ENCODE data around the gene ZNF679. TPM values are rescaled to one million over a fixed set of nuclear protein-coding genes. Genes with fewer than 3 reads are reported as not detected.
"Not testable (repeated sequence)": the region's sequence is repeated elsewhere in the genome, so short reads cannot be mapped to it uniquely, and the experiment has no call there.

The ZNF679 gene
- total RNA-seq = not detected in 2 replicates

- H3K27ac Mint-ChIP-seq; DNase-seq; H3K27me3 Mint-ChIP-seq; H3K36me3 Mint-ChIP-seq (ENCODE audit: low read depth); H3K4me1 Mint-ChIP-seq; H3K4me3 Mint-ChIP-seq; intact Hi-C loops (cut with micrococcal nuclease): not testable (repeated sequence)
- H3K9me3 Mint-ChIP-seq = peaks cover 14% of the 10 kb centered on the region
Observed at GRCh38 chr7:64228174-64228573, at the start of gene ZNF679. Gene ZNF679, plus strand, starts transcription at chr7:64228474. Its CDS starts 20,644 bp downstream, at chr7:64249118.

DNA sequence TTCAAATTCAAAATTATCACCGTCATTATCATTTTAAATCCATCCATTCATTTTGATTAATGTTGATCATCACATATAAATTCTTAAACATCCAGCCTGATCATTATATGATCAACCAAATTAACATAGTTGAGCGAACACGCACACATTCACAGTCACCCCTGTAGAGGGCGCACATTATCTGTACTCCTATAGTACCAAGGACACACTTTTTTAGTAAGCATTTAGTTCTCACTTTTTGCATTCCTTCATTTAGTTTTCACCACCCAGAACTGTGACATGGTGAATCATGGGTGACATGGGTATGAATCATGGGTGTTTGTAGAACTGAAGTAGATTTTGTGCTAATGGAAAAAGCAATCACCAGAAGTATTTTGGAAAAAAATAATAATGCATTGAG, 47.3 kb upstream of the ZNF679 start:
- no peaks in the 10 kb centered on the region for H3K36me3 Mint-ChIP-seq (ENCODE audit: low read depth)
- no peaks in the 10 kb centered on the region for H3K4me1 Mint-ChIP-seq
- no peaks in the 10 kb centered on the region for H3K27me3 Mint-ChIP-seq
- H3K9me3 Mint-ChIP-seq = peaks cover 9% of the 10 kb centered on the region
- DNase-seq = no peak
- intact Hi-C loops (cut with micrococcal nuclease) = no loop called here
- H3K4me3 Mint-ChIP-seq = no peak overlapping the region
- H3K27ac Mint-ChIP-seq = no peak overlapping the region

- intact Hi-C loops (cut with micrococcal nuclease) = no loop called here
- Mint-ChIP-seq H3K4me1 (no peaks in the 10 kb centered on the region), H3K36me3 (ENCODE audit: low read depth) (no peaks in the 10 kb centered on the region), H3K4me3 (no peak overlapping the region), H3K27me3 (no peaks in the 10 kb centered on the region), H3K9me3 (peaks cover 9% of the 10 kb centered on the region), H3K27ac (no peak overlapping the region)
- no peak for DNase-seq
Observed at GRCh38 chr7:64181586-64181985, 46.7 kb upstream of the ZNF679 start.

DNA sequence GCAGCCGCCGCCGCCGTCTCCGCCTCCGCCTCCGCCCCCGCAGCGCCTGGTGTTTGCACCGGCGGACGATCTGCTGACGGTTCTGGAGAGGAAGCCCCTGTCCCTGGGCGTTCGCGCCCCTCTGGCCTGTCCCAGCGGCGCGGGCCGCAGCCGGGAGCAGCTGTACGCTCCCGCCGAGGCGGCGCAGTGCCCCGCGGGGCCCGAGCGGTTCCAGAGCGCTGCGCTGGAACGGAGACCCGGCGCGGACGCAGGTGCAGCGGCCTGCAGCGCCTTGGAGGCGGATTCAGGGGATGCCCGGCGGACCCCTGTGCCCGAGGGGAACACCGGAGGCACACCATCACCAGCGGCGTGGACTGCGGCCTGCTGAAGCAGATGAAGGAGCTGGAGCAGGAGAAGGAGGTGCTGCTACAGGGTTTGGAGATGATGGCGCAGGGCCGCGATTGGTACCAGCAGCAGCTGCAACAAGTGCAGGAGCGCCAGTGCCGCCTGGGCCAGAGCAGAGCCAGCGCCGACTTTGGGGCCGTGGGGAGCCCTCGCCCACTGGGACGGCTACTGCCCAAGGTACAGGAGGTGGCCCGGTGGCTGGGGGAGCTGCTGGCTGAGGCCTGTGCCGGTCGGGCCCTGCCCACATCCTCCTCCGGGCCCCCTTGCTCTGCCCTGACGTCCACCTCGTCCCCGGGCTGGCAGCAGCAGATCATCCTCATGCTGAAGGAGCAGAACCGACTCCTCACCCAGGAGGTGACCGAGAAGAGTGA, 46.1 kb upstream of the ZNF679 start:
- DNase-seq = no peak
- intact Hi-C loops (cut with micrococcal nuclease) = loop anchor here (2.0 kb wide), 1 partner anchor 437 kb away; no protein-coding TSS in a partner anchor
- H3K9me3 Mint-ChIP-seq = peaks cover 9% of the 10 kb centered on the region
- H3K27ac Mint-ChIP-seq = no peak overlapping the region
- H3K4me3 Mint-ChIP-seq = no peak overlapping the region
- no peaks in the 10 kb centered on the region for H3K27me3 Mint-ChIP-seq
- H3K4me1 Mint-ChIP-seq = no peaks in the 10 kb centered on the region
- H3K36me3 Mint-ChIP-seq (ENCODE audit: low read depth) = no peaks in the 10 kb centered on the region

- Mint-ChIP-seq H3K9me3 (peaks cover 9% of the 10 kb centered on the region), H3K27ac (no peak overlapping the region), H3K4me1 (no peaks in the 10 kb centered on the region), H3K27me3 (no peaks in the 10 kb centered on the region), H3K4me3 (no peak overlapping the region), H3K36me3 (ENCODE audit: low read depth) (no peaks in the 10 kb centered on the region)
- intact Hi-C loops (cut with micrococcal nuclease) = loop anchor here (2.0 kb wide), 1 partner anchor 436 kb away; no protein-coding TSS in a partner anchor
- peak; percentile 66 for DNase-seq
Observed at GRCh38 chr7:64183126-64183742, 45.0 kb upstream of the ZNF679 start.

GRCh38 chr7:64183827-64184372, 44.4 kb upstream of the ZNF679 start:
- Mint-ChIP-seq H3K27ac (no peak overlapping the region), H3K36me3 (ENCODE audit: low read depth) (no peaks in the 10 kb centered on the region), H3K9me3 (peaks cover 4% of the 10 kb centered on the region), H3K4me1 (no peaks in the 10 kb centered on the region), H3K27me3 (no peaks in the 10 kb centered on the region), H3K4me3 (no peak overlapping the region)
- DNase-seq = no peak
- intact Hi-C loops (cut with micrococcal nuclease) = loop anchor here (2.0 kb wide), 1 partner anchor 435 kb away; no protein-coding TSS in a partner anchor

DNA sequence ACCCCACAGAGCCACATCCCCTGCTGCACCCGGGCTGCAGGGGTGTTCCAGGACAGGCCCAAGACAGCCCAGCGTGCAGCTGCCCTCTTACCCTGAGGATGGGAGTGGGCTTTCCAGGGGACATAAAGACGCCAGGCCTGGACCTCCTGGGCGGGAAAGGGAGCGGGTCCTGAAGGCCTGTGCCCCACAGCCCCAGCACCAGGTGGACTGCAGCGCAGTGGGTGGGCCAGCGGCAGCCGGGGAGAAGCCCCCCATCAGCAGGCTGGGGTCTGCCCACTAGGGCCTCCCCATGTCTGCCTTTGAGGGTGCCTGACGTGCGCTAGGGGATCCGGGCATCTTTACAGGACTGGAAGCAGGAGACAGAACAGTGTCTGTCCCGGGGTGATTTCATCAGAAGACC, 43.9 kb upstream of the ZNF679 start:
- no peaks in the 10 kb centered on the region for H3K36me3 Mint-ChIP-seq (ENCODE audit: low read depth)
- intact Hi-C loops (cut with micrococcal nuclease) = no loop called here
- H3K27me3 Mint-ChIP-seq = no peaks in the 10 kb centered on the region
- H3K9me3 Mint-ChIP-seq = peaks cover 9% of the 10 kb centered on the region
- no peak for DNase-seq
- H3K4me3 Mint-ChIP-seq = no peak overlapping the region
- no peak overlapping the region for H3K27ac Mint-ChIP-seq
- H3K4me1 Mint-ChIP-seq = no peaks in the 10 kb centered on the region

GRCh38 chr7:64187408-64187807, 40.9 kb upstream of the ZNF679 start:
- Mint-ChIP-seq H3K27me3 (no peaks in the 10 kb centered on the region), H3K9me3 (peaks cover 8% of the 10 kb centered on the region)
- intact Hi-C loops (cut with micrococcal nuclease) = no loop called here

DNA sequence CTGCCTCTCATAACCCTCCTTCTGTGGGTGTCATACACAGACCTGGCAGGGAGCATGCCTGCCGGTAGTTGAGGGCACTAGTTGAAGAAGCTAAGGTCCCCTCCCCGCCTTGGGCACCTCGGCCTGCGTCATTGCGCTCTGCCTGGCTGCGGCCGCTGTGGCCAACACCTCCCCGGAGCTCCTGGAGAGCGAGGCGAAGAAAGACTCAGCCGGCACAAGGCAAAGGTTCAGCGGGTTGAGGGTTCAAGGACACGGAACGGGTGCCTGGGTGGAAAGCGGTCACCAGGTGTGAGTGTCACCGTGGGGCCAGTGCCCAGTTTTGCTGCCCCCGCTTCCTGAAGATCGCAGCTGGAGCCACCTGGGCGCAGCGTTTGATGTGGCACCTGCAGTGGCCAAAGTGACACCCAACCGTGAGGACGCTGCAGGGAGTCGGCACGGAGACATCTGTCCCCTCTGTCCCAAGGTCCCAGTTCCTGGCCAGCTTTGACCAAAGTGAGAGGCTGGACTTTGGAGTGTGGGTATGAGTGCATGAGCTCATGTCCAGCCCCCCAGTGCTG, 36.0 kb upstream of the ZNF679 start:
- H3K4me1 Mint-ChIP-seq = no peaks in the 10 kb centered on the region
- no peaks in the 10 kb centered on the region for H3K27me3 Mint-ChIP-seq
- no peak for DNase-seq
- no peak overlapping the region for H3K4me3 Mint-ChIP-seq
- no peaks in the 10 kb centered on the region for H3K36me3 Mint-ChIP-seq (ENCODE audit: low read depth)
- H3K27ac Mint-ChIP-seq = no peak overlapping the region
- H3K9me3 Mint-ChIP-seq = peaks cover 10% of the 10 kb centered on the region
- intact Hi-C loops (cut with micrococcal nuclease) = no loop called here

More at GRCh38 chr7:64187408-64187807, 40.9 kb upstream of the ZNF679 start:
- Mint-ChIP-seq H3K4me1 (no peaks in the 10 kb centered on the region), H3K27ac (no peak overlapping the region), H3K4me3 (no peak overlapping the region), H3K36me3 (ENCODE audit: low read depth) (no peaks in the 10 kb centered on the region)
- DNase-seq = no peak

GRCh38 chr7:64192775-64193174, 35.5 kb upstream of the ZNF679 start:
- H3K4me1 Mint-ChIP-seq = no peaks in the 10 kb centered on the region
- no peak overlapping the region for H3K27ac Mint-ChIP-seq
- no peaks in the 10 kb centered on the region for H3K27me3 Mint-ChIP-seq
- no peak overlapping the region for H3K4me3 Mint-ChIP-seq
- no peak for DNase-seq
- no peaks in the 10 kb centered on the region for H3K36me3 Mint-ChIP-seq (ENCODE audit: low read depth)
- intact Hi-C loops (cut with micrococcal nuclease) = no loop called here
- H3K9me3 Mint-ChIP-seq = peaks cover 10% of the 10 kb centered on the region

- intact Hi-C loops (cut with micrococcal nuclease) = no loop called here
- no peak for DNase-seq
- Mint-ChIP-seq H3K27ac (no peak within 1 kb of the TSS), H3K4me3 (no peak within 1 kb of the TSS), H3K4me1 (no peaks in the 10 kb centered on the region), H3K9me3 (peaks cover 17% of the 10 kb centered on the region), H3K27me3 (no peaks in the 10 kb centered on the region), H3K36me3 (ENCODE audit: low read depth) (no peaks in the 10 kb centered on the region)
Observed at GRCh38 chr7:64206903-64207302, 21.4 kb upstream of the ZNF679 start, which contains the start of gene ZNF735. Gene ZNF735, plus strand, starts transcription at chr7:64207203. Its CDS starts 0 bp downstream, at chr7:64207203.

- intact Hi-C loops (cut with micrococcal nuclease); H3K9me3 Mint-ChIP-seq; H3K36me3 Mint-ChIP-seq (ENCODE audit: low read depth); H3K27me3 Mint-ChIP-seq; H3K4me1 Mint-ChIP-seq; DNase-seq; H3K4me3 Mint-ChIP-seq; H3K27ac Mint-ChIP-seq: not testable (repeated sequence)
Observed at GRCh38 chr7:64219710-64220298, 8.5 kb upstream of the ZNF679 start.

- Mint-ChIP-seq H3K27me3 (no peaks in the 10 kb centered on the region), H3K9me3 (peaks cover 13% of the 10 kb centered on the region), H3K4me1 (no peaks in the 10 kb centered on the region), H3K4me3 (no peak overlapping the region), H3K36me3 (ENCODE audit: low read depth) (no peaks in the 10 kb centered on the region), H3K27ac (no peak overlapping the region)
- intact Hi-C loops (cut with micrococcal nuclease) = no loop called here
- no peak for DNase-seq
Observed at GRCh38 chr7:64223366-64223765, 4.9 kb upstream of the ZNF679 start.
